Renal cortex interstitium (tissue), 11 donors: Measurements from ENCODE around the gene FBXO28. TPM values are rescaled to one million over a fixed set of nuclear protein-coding genes. Genes with fewer than 3 reads are reported as not detected.

Source experiments
- DNase-seq, 11 donors: peaks; one replicate each; pipeline ENCODE4 v3.0.0-alpha.2; 2013; ENCODE audit warnings: low read depth in 9 of 11, low spot score in 4 of 11; ENCODE audit errors: extremely low read depth in 1 of 11
- polyA plus RNA-seq, 3 donors: library from polyadenylated mRNA; unstranded; fragments of 120-200 nt; gene quantifications; one replicate each; pipeline ENCODE4 v1.2.1, GENCODE V29; 2013; ENCODE audit not compliant: insufficient read length in 3 of 3

The FBXO28 gene
- polyA plus RNA-seq, 3 donors: 30.9 to 36.6 (median 32.9) TPM

DNA sequence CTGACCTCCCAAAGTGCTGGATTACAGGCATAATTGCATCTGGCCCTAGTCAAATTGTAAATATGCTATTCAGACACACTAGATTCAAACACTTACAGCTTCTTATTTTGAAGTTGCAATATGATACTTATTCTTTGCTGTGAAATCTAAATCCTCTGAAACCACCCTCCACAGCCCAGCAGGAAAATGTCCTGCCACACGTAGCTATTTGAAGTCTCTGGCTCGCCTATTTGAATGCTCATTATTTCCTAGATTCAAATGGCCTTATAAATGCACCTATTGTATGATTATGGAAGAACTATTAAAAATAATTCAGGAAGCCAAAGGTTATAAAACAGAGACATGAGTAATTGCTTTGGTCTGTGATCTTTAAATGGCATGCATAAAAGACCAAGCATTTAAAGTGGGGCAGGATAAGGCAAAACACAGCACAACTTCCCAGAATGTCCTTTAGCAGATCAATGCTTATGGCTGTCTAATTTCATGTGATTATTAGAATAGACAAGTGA is 26.6 kb upstream of the FBXO28 start:
- no peak for DNase-seq

DNA sequence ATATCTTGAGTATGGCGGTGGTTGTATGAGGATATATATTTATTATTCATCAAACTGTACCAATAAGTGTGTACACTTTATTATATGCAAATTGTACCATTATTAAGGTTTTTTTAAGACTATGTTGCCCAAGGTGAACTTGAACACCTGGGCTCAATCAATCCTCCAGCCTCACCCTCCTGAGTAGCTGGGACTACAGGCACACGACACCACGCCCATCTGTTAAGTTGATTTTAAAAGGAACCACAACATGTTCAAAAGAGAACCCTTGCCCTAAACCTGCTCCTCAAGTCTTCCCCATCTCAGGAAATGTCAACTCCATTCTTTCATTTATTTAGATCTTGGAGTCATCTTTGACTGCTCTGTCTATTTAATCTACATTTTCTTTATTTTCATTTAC is 24.3 kb upstream of the FBXO28 start:
- DNase-seq: no peak

GRCh38 chr1:224090116-224090515 is 23.8 kb upstream of the FBXO28 start:
- DNase-seq: no peak

DNA sequence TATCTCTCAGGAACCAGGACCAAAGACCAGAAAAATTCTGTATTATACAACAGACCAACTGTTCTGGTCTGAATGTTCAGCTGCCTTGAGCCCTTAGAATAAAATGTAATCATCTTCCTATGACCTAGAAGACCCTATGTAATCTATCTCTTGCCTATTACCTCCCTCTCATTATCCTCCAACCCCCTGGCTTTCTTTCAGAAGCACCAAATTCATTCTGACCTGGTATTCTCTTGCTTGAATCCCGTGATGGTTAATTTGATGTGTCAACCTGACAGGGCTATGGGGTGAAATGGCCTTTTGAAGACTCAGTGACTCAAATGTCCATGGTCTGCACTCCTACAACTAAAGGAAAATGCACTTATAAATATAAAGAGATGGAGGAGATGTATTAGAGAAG is 21.8 kb upstream of the FBXO28 start:
- DNase-seq: no peak

DNA sequence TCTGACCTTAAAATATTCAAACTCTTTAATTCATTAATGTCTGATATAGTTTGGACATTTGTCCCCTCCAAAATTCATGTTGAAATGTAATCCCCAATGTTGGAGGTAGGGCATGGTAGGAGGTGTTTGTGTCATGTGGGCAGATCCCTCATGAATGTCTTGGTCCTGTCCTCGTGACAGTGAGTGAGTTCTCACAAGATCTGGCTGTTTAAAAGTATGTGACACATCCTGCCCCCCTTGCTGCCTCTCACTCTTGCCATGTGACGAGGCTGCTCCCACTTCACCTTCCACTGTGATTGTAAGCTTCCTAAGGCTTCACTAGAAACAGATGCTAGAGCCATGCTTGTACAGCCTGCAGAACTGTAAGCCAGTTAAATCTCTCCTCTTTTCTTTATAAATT is 21.3 kb upstream of the FBXO28 start:
- DNase-seq: no peak

- no peak for DNase-seq
Observed at GRCh38 chr1:224095339-224095738, 18.6 kb upstream of the FBXO28 start.

DNA sequence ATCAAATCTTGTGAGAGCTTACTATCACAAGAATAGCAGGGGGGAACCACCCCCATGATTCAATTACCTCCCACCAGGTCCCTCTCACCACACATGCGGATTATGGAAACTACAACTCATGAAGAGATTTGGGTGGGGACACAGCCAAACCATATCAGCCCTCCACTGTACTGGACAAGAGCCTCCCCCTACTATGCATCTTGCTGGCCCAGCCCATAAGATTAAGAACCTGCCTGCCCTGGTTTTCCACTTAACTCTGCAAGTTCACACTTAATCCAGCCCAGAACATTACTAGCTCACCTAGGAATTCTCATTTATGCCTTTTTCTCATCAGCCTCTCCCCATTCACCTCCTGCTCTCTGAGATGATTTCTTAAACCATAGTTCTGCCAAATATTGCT is 18.0 kb upstream of the FBXO28 start:
- DNase-seq: no peak

- no peak for DNase-seq
Observed at GRCh38 chr1:224096773-224097172, 17.1 kb upstream of the FBXO28 start.

- no peak for DNase-seq
Observed at GRCh38 chr1:224098007-224098406, 15.9 kb upstream of the FBXO28 start.

GRCh38 chr1:224106568-224107281 is 7.2 kb upstream of the FBXO28 start:
- DNase-seq: peak in 1 of 11 donors; percentile 14

GRCh38 chr1:224107282-224107625 is 6.7 kb upstream of the FBXO28 start:
- no peak for DNase-seq

DNA sequence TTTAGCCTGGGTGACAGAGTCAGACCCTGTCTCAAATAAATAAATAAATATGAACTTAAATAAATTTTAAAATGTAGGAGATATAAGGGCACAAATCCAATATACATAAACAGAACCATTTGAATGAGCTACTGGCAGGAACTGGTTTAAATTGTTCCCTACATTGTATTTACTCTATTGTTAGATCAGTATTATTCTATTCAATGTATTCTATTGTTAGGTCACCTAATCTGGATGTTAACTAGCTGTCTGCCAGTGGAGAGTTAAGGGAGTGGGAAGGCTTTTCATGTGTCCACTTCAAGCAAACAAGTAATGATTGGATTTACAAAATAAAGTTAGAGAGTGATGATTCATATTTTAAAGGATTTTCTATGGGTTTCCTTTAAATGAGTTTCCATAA is 4.9 kb upstream of the FBXO28 start:
- no peak for DNase-seq

DNA sequence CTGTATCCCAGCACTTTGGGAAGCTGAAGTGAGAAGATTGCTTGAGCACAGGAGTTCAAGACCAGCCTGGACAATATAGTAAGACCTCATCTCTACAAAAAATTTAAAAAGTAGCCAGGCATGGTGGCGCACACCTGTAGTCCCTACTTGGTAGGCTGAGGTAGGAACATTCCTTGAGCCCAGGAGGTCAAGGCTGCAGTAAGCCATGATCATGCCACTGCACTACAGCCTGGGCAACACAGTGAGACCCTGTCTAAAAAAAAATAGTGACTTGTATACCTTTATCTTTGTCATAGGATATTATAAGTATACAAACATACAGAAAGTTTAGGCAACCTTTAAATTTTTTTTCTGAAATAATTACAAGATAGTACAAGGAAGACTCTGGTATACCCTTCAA is 3.9 kb upstream of the FBXO28 start:
- DNase-seq: no peak

DNA sequence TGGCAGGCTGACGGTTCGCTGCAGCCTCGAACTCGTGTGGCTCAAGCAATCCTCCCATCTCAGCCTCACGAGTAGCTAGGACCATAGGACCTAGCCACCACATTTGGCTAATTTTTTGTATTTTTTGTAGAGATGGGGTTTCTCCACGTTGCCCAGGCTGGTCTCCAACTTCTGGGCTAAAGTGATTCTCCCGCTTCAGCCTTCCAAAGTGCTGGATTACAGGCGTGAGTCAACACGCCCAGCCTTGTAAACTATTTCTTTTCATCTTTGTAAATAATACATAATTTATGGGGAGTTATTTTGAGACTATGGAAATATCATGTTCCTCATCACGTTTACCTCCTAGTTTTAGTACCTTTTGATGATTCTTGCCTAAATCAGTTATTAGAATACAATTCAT is 906 bp upstream of the FBXO28 start:
- DNase-seq: no peak

- DNase-seq: no peak
Observed at GRCh38 chr1:224113545-224113917, 380 bp upstream of the FBXO28 start.

DNA sequence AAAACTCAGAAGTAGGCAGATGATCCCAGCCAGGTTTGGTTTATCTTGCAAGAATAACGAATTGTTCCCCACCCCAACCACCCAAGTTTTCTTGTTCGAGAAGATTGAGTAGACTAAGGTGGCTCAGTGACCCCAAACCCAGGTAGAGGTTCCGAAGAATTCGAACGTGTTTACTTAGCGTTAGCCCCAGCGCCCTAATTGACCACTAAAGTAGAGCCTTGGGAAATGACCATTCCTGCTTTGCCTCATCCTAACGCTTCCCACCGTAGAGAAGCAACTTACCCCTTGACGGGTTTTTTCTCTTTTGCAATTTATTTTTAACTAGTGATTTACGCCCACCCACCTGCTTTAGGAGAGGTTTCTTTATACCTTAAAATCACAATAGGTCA is 870 bp downstream of the FBXO28 start:
- peak in 1 of 11 donors; percentile 2 for DNase-seq

GRCh38 chr1:224116131-224116530 is 2.2 kb downstream of the FBXO28 start:
- peak in 2 of 11 donors; percentile 35 to 36 for DNase-seq

DNA sequence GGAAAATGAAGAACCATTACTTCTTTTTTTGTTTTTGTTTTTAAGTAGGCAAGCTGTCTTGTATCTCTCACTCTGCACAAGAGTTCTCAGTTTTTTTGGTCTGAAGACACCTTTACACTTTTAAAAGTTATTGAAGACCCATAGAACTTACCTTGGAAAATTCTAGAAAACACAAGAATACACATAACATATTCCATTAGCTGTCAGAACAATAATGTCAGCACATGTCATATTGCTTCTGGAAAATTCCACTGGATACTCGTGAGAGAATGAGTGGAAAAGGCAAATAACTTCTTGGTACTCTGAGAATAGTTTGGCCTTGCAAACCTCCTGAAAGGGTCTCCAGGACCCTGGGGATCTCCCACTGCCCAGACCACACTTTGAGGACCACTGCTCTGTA is 4.8 kb downstream of the FBXO28 start:
- no peak for DNase-seq

GRCh38 chr1:224123136-224123535 is 9.2 kb downstream of the FBXO28 start:
- no peak for DNase-seq

DNA sequence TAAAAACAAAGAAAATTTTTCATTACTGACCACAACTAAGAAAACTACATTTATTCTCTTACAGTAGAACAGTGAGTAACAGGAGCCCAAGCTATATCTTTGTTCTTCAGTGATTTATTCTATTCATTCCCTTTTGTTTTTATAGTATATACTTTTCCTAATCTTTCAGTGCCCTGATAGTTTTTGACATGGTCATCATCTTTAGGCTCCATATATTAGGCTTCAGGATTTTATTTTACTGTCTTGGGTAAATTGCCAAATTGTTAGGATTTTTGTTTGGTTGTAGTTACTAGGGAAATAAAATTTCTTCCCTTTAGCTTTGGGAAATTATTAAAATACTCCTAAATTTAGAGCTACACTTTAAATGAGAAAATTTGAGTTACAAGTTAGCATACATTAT is 10.3 kb downstream of the FBXO28 start:
- DNase-seq: no peak
